Esophagus squamous epithelium (tissue), 4 donors: Measurements from ENCODE around the gene SYTL2.

Experiments
- POLR2A ChIP-seq, 4 donors: fragments of 450-650 bp; IDR thresholded peaks; one replicate each; pipeline ENCODE4 v1.6.1; 2017; ENCODE audit warnings: antibody characterized with exemption in 4 of 4, mild to moderate bottlenecking in 4 of 4, moderate library complexity in 3 of 4
- TF ChIP-seq, protein P1 (sequence below), 6 experiments: fragments of 450-650 bp in 4 of 6; fragments of 200-600 bp in 2 of 6; sonication (generic) in 2 of 6; IDR thresholded peaks; one replicate each; pipeline ENCODE4 v1.5.1; 2016 to 2019; ENCODE audit warnings: antibody characterized with exemption in 6 of 6, mild to moderate bottlenecking in 4 of 6, moderate library complexity in 4 of 6

GRCh38 chr11:85695546-85695945 lies 115.4 kb downstream of the SYTL2 start:
- TF ChIP-seq, protein P1, sequence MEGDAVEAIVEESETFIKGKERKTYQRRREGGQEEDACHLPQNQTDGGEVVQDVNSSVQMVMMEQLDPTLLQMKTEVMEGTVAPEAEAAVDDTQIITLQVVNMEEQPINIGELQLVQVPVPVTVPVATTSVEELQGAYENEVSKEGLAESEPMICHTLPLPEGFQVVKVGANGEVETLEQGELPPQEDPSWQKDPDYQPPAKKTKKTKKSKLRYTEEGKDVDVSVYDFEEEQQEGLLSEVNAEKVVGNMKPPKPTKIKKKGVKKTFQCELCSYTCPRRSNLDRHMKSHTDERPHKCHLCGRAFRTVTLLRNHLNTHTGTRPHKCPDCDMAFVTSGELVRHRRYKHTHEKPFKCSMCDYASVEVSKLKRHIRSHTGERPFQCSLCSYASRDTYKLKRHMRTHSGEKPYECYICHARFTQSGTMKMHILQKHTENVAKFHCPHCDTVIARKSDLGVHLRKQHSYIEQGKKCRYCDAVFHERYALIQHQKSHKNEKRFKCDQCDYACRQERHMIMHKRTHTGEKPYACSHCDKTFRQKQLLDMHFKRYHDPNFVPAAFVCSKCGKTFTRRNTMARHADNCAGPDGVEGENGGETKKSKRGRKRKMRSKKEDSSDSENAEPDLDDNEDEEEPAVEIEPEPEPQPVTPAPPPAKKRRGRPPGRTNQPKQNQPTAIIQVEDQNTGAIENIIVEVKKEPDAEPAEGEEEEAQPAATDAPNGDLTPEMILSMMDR (IDR thresholded peaks at IDR 0.05), result no peak
- no peak for TF ChIP-seq POLR2A (IDR thresholded peaks at IDR 0.05)
